DND-41 (cell line): ENCODE measurements around the gene GPR18.

Source experiments
- CTCF ChIP-seq: IDR thresholded peaks from 2 replicates; pipeline ENCODE4 v1.5.1; 2012; ENCODE audit warnings: borderline replicate concordance, low read length, moderate library complexity, mild to moderate bottlenecking; ENCODE audit not compliant: poor library complexity, severe bottlenecking; ENCODE audit errors: extremely low read depth
- EZH2 ChIP-seq: IDR thresholded peaks from 3 replicates; pipeline ENCODE4 v1.6.1; 2012; ENCODE audit warnings: borderline replicate concordance, low read depth, mild to moderate bottlenecking, moderate library complexity, low read length, inconsistent platforms; ENCODE audit not compliant: severe bottlenecking

GRCh38 chr13:99246100-99246499 is 12.1 kb downstream of the GPR18 start:
- TF ChIP-seq CTCF (no peak), EZH2 (no peak)
